Kidney epithelial cell (primary cell): ENCODE measurements around the gene DNAJB14. TPM values are rescaled to one million over a fixed set of nuclear protein-coding genes. Genes with fewer than 3 reads are reported as not detected.

Experiments used
- DNase-seq: peaks from one replicate; pipeline ENCODE4 v3.0.0-alpha.2; 2010; ENCODE audit warnings: low read depth
- H3K27me3 ChIP-seq: 2 replicates; pipeline ENCODE4 v1.6.0; 2011; ENCODE audit warnings: low read length; ENCODE audit not compliant: control insufficient read depth, insufficient read depth
- H3K36me3 ChIP-seq: 2 replicates; pipeline ENCODE4 v1.5.1; 2011; ENCODE audit warnings: low read length; ENCODE audit not compliant: control insufficient read depth, insufficient read depth
- H3K4me3 ChIP-seq: 2 replicates; pipeline ENCODE4 v1.5.1; 2011; ENCODE audit warnings: low read depth, mild to moderate bottlenecking, control low read depth, low read length
- total RNA-seq: library from RNA; depleted of rRNA; stranded (reverse); fragments of >200 nt; gene quantifications from 2 replicates; pipeline ENCODE4 v1.2.3, GENCODE V29; 2015
- TF ChIP-seq, protein P1 (sequence below): IDR thresholded peaks from 2 replicates; pipeline ENCODE4 v1.5.1; 2011; ENCODE audit warnings: mild to moderate bottlenecking, moderate library complexity, low read length, control low read depth, inconsistent platforms; ENCODE audit not compliant: insufficient read depth, poor library complexity, severe bottlenecking

DNAJB14 gene
- total RNA-seq: 20.6 and 21.8 TPM in 2 replicates

DNA sequence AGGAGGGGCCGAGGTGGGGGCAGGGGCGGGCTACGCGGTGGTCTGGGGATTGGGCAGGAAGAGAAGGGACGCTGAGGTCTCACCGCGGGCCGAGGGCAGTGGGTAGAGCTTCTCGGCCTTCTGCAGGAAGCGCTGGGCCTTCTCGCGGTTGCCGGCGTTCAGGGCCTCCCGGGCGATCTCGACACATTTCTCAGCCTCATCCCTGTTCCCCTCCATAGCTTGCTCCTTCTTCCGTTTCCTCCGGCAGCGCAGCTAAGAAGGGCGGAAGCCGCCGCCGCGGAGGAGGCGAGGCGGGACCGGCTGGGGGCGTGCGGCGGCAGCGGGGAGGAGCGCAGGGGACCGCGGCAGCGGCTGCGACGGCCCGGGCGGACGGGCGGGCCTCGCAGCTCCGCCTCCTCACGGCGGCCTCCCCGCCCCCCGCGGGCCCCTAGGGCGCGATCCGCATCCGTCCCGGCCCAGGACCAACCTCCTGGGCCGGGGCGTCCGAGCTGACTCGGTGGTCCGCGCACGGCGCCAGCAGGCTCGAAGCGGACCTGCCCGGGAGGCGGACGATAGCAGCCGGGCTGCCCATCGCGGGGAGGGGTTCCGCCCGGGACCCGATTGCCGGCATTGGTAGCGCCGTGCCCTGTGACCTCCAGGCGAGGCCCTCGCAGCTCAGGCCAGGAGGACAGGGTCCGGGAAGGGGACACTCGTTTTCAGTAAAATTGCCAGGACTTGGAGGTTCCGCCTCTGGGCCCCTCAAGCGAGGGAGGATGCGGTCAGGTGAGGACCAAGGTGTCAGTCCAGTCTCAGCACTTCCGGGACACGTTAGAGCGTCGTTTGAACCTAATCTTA, at the start of gene DNAJB14:
Gene DNAJB14, minus strand, starts transcription at position 263 of the 834 bp plus-strand sequence. Its CDS starts 47 bp downstream, at position 216.
- no peaks in the 10 kb centered on the region for H3K36me3 ChIP-seq
- peak within 1 kb of the TSS; percentile 84 for H3K4me3 ChIP-seq
- no peaks in the 10 kb centered on the region for H3K27me3 ChIP-seq
- no peak for DNase-seq
- TF ChIP-seq, protein P1, sequence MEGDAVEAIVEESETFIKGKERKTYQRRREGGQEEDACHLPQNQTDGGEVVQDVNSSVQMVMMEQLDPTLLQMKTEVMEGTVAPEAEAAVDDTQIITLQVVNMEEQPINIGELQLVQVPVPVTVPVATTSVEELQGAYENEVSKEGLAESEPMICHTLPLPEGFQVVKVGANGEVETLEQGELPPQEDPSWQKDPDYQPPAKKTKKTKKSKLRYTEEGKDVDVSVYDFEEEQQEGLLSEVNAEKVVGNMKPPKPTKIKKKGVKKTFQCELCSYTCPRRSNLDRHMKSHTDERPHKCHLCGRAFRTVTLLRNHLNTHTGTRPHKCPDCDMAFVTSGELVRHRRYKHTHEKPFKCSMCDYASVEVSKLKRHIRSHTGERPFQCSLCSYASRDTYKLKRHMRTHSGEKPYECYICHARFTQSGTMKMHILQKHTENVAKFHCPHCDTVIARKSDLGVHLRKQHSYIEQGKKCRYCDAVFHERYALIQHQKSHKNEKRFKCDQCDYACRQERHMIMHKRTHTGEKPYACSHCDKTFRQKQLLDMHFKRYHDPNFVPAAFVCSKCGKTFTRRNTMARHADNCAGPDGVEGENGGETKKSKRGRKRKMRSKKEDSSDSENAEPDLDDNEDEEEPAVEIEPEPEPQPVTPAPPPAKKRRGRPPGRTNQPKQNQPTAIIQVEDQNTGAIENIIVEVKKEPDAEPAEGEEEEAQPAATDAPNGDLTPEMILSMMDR: no peak

- Histone ChIP-seq H3K27me3 (no peaks in the 10 kb centered on the region), H3K36me3 (no peaks in the 10 kb centered on the region), H3K4me3 (no peak overlapping the region)
- TF ChIP-seq, protein P1: no peak
- DNase-seq: no peak
Observed at GRCh38 chr4:99991741-99992140, 45.3 kb upstream of the DNAJB14 start.

GRCh38 chr4:99987681-99988080, 41.3 kb upstream of the DNAJB14 start:
- no peak overlapping the region for H3K4me3 ChIP-seq
- H3K36me3 ChIP-seq: no peaks in the 10 kb centered on the region
- H3K27me3 ChIP-seq: no peaks in the 10 kb centered on the region
- TF ChIP-seq, protein P1: no peak
- no peak for DNase-seq

DNA sequence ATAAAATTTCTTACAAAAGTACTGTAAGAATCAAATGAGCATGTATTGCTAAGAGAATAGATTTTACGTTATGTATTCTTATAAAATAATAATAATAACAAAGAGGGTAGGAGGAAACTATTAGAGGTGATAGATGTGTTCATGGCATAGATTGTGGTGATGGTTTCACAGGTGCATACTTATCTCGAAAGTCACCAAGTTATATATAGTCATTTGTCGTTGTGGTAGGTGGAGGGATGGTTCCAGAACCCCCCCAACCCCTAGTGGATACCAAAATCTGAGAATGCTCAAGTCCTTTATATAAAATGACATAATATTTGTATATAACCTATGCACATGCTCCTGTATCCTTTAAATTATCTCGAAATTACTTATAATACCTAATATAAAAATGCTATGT, 40.4 kb upstream of the DNAJB14 start:
- H3K36me3 ChIP-seq: no peaks in the 10 kb centered on the region
- DNase-seq: no peak
- H3K27me3 ChIP-seq: no peaks in the 10 kb centered on the region
- no peak overlapping the region for H3K4me3 ChIP-seq
- TF ChIP-seq, protein P1: no peak

DNA sequence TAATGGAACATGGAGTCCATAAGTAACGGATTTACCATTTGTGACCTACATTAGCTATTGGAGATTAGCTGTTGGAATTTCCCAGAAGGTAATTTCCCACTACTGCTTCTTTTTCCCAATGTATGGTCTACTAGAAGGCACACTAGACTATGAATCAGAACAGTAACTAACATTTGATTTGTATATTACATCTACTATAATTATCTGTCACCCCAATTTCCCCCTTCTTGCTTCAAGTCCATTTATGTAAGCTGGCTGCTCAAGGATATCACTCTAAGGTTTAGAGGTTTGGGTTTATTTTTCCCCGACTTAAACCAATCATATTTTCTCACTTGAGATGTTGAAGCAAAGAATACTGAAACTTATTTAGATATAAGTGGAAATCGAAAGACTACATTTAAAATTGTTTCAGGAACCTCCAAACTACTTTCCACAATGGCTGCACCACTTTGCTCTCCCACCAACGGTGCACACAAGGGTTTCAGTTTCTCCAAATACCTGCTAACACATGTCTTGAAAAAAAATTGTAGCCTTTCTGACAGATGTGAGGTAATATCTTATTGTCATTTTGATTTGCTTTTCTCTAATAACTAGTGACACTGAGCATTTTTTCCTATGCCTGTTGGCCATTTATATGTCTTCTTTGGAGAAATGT, 37.0 kb upstream of the DNAJB14 start:
- DNase-seq: no peak
- no peak overlapping the region for H3K4me3 ChIP-seq
- H3K36me3 ChIP-seq: no peaks in the 10 kb centered on the region
- TF ChIP-seq, protein P1: no peak
- no peaks in the 10 kb centered on the region for H3K27me3 ChIP-seq

DNA sequence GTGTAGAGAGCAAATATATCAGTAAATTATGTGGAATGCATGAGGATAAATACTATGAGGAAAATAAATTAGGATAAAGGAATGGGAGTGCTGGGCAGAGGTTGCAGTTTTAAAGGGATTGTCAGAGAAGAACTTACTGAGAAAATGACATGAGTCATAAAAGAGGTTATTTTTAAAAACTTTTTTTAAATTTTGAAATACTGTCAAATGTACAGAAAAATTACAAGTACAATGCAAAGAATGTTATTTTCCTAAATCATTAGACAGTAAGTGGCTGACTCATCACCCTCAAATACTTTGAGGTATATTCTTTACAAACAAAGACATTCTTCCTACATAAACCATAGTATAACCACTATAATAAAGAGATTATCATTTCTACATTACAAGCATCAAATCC, 33.5 kb upstream of the DNAJB14 start:
- Histone ChIP-seq H3K4me3 (no peak overlapping the region), H3K27me3 (no peaks in the 10 kb centered on the region)
- no peak for DNase-seq

More for the DNA sequence above, 33.5 kb upstream of the DNAJB14 start:
- TF ChIP-seq, protein P1: no peak
- H3K36me3 ChIP-seq: no peaks in the 10 kb centered on the region
